DND-41 (cell line): Measurements from ENCODE around the gene SYNDIG1.

ENCODE experiments used
- CTCF ChIP-seq: IDR thresholded peaks from 2 replicates; pipeline ENCODE4 v1.5.1; 2012; ENCODE audit warnings: borderline replicate concordance, low read length, moderate library complexity, mild to moderate bottlenecking; ENCODE audit not compliant: poor library complexity, severe bottlenecking; ENCODE audit errors: extremely low read depth
- EZH2 ChIP-seq: IDR thresholded peaks from 3 replicates; pipeline ENCODE4 v1.6.1; 2012; ENCODE audit warnings: borderline replicate concordance, low read depth, mild to moderate bottlenecking, moderate library complexity, low read length, inconsistent platforms; ENCODE audit not compliant: severe bottlenecking

- TF ChIP-seq CTCF (no peak), EZH2 (no peak)
These were observed 189.7 kb downstream of the SYNDIG1 start for GRCh38 chr20:24658920-24659660.
